Left forelimb (tissue), 1 donor: ENCODE results near the gene KCND3.

ENCODE experiments used
- DNase-seq: peaks from one replicate; pipeline ENCODE4 v3.0.0-alpha.2; 2018; ENCODE audit warnings: low spot score

KCND3 gene

GRCh38 chr1:111958075-111958474, 31.4 kb downstream of the KCND3 start:
- DNase-seq, result no peak

DNA sequence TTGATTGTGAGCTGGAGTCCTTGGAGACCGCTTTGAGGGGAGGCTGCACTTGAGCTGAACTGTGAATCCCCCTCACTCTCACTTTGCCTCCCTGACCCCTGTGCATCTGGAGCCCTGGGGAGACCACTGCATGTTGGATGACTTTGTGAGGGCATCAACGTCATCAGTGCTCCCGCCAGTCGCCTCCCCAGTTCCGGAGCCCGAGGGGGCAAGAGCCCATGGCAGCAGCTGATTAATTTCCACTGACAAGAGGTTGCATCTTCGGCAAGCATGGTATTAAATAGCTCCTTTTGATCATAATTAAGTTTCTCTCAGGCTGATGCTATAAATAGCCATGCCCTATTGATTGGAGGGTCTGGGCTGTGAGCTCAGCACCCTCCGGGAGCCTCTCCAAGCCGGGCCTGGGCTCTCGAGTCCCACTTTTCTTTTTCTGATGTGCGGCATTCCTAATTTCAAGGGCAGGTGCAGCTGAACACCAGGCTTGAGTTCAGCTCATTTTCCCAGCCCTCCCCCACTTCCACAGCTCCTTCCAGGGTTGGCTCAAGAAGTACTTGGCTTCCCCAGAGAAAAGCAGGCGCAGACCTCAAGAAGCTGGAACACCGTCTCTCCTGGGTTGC, 33.2 kb downstream of the KCND3 start:
- DNase-seq, result no peak

- DNase-seq, result no peak
Measured at GRCh38 chr1:111955755-111956154, 33.7 kb downstream of the KCND3 start.

DNA sequence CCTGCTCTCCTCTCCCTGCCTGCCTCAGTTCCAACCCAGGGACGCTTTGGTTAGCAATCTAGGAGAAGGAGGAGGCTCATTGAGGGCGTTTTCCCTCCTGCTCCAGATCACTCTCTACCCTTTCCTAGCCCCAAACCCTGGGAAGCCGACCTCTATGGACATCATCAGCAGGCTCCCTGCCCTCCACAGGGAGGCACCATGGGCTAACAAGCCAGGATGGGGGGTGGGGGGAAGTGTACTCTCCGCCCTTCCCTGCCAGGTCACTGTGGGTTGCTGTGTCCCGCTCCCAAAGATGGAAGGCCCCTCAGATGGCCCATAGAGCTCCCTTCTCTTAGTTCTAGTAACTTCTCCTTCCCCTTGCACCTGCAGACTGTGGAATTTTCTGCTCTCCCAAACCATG, 35.7 kb downstream of the KCND3 start:
- no peak for DNase-seq

DNA sequence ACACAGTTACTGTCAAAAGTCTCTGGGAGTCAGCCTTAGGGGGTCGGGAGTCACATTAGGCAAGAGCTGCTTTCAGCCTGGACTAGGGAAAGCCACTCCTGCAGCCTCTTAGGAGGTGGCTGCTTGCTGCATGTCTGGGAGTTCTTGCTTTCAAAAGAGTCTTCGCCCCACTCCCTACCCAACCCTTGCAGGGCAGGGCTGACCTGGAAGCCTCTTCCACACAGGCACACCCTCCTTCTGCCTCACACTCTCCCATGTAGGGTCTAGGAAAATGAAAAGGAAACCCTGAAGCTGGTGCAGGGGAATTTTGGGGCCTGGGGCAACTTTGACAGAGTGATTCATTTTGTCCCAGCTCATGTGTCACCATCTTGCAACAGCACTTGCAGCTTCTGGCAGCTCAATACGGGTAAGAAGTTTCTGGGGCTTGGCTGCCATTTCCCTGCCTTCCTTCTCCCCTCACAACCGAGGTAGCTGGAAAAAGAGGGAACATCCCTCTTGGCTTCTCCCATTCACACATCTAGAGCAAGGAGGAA, 37.3 kb downstream of the KCND3 start:
- DNase-seq, result no peak

GRCh38 chr1:111948209-111949171, 41.0 kb downstream of the KCND3 start:
- DNase-seq, result no peak

DNA sequence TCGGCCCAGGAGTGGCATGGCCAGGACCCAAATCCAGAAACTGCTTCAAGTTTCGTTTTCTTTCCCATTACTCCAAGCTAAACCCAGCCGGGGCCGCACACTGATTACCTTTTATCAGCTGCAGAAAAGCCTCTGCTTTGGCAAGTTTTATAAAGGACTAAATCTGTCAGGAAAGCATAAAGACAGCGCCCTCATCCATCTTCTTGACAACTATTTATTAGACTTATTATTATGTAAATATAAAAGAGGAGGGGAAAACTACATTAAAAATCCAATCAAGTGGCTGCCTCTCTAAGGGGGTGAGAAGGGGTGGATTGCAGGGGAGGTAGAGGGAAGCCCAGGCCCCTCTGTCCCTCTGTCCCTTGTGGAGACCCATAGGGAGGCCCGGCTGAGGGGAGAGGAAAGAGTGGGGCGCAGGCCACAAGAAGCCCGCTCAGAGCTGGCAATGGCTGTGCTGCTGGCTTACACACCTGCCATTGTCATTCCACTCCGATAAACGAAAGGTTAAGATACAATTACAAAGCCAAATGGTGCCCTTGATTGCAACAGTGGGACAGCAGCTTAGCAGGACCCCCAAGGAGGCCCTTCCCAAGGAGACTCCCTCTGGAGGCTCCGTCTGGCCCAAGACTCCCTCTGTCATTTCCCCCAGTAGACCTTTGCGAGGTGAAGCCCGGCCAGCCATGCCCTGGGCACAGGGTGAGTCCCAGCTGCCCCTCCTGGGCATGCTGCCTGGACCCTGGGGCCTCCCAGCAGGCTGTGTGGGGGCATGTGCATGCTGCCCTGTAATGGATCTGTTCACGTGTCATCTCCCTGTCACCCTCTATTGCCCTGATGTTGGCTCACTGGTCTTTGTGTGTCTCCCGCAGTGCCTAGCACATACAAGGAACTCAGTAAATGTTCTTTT, 45.4 kb downstream of the KCND3 start:
- DNase-seq, result no peak

- no peak for DNase-seq
Measured at GRCh38 chr1:111943066-111943465, 46.4 kb downstream of the KCND3 start.

- no peak for DNase-seq
Measured at GRCh38 chr1:111938536-111938935, 50.9 kb downstream of the KCND3 start.

DNA sequence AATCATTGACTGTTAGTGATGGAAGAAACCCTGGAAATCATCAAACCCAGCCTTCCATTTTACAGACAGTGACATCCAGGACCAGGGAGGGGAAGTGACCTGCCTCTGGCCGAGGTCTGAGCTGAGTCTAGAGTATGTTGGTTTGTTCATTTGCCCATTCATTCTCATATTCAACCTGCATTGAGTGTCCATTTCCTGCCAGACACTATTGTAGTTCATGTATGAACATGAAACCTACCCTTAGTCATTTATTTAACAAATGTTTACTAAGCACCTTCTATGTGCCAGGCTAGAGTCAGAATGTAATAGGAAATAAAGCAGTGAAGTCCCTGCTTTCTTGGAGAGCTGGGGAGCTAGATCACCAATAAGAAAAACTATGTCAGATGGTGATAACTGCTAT, 51.3 kb downstream of the KCND3 start:
- no peak for DNase-seq

DNA sequence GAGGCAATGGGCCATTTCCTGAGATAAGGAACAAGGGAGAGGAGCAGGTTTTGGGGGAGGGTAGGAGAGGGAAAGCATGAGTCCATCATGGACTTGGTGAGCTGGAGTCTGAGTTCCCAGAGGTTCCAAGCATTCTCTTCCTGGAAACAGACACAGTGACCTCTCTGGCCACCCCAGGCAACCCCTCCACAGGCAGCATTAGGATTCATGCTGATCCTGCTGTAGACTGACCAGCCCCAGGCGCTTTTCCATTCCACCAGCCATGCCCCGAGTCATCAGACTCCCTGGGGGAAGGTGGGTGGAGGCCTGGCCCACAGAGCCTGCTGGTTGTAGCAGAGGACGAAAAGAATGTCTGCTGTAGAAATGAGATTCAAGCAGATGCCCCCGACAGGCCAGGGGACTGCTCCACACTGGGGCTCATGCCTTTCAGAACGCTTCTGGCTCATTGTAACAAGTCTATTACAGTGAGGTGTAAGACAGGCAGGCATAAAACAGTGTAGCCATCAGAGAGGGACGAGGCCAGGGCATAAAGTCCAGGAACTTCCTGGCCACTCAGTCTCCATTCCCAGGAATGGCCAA, 52.2 kb downstream of the KCND3 start:
- no peak for DNase-seq

DNA sequence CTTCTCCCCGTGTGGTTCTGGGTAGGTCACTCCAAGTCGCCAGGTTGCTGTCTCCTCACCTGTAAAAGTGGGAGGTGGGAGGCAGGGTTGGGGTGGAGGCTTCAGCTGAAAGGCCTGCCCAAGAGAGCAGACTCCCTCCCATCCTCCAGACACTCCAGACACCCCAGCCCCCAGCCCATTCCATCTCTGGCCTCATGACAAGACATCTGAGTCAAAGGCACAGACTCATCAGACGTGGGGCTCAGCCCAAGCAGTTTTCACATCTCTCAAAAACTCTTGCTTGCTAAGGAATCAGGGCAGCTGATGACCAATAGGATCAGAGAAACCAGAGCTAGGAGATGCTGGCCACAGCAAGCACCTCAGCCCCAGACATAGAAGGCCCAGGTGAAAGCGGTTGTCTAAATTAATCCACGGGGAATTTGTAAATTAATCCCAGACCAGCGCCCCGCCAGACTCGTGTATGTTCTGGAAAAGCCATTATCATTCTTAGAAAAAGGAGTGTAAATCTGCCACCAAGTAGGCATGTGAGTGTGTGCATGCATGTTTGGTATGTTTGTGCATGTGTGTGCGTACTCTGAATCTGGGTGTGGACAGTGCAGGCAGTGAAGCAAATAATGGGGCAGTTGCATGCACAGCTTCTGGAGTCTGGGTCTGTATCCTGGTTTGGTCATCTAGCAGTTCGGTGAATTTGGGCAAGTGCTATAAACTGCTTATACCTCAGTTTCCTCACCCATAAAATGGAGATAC, 55.2 kb downstream of the KCND3 start:
- DNase-seq, result no peak

DNA sequence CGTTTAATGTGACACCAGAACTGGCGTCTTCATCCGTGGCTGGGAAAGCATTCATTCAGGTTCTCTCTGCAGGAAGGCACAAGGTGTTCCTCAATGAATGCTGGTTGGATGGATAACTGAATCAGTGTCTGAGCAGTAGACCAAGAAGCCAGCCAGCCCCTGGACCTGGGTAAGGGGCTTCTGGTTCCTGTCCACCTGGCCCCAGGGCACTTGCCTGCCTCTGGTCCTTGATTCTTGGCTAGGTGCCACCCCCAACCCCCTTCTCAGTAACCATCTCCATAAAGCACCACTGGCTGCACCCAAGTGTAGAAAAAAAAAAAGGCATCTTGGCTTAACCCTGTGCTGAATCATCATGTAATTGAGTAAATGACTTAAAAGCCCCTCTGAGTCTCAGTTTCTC, 59.1 kb downstream of the KCND3 start:
- DNase-seq, result no peak

DNA sequence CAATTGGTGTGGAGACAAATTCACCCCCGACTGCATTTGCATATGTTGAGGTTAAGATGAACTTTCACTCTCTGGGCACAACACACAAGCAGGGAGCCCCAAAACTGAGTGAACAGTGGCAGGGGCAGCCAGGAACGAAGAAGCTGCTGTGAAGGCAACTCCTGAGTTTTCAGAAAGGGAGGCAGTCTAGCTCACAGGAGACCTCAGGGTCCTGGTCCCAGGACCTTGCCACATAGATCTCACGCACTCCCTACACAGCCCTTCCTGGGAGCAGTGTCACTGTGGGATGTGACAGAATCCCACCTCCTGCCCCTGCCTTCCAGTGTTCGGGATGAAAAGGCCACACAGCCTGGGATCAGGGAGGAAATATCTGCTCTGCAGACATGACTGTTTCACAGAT, 60.9 kb downstream of the KCND3 start:
- DNase-seq, result no peak

- DNase-seq, result no peak
Measured at GRCh38 chr1:111927652-111928051, 61.8 kb downstream of the KCND3 start.

- no peak for DNase-seq
Measured at GRCh38 chr1:111924786-111925185, 64.7 kb downstream of the KCND3 start.

DNA sequence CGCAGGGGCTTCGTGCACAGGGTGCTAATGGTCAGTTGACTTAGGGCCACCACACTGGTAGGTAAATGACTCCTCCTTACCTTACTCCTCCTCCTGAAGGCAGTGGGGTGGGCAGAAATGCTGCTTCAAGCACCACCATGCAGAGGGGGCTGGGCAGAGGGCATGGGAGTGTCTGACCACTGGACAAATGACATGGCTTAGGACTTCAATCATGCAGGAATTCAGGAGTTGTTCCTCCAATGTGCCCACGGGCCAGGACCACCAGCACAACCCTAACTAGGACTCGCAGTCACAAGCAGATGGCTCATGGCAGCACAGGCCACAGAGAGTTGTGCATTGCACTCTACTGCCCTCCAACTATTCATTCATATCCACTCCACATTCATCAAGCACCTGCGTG, 65.7 kb downstream of the KCND3 start:
- DNase-seq, result no peak

DNA sequence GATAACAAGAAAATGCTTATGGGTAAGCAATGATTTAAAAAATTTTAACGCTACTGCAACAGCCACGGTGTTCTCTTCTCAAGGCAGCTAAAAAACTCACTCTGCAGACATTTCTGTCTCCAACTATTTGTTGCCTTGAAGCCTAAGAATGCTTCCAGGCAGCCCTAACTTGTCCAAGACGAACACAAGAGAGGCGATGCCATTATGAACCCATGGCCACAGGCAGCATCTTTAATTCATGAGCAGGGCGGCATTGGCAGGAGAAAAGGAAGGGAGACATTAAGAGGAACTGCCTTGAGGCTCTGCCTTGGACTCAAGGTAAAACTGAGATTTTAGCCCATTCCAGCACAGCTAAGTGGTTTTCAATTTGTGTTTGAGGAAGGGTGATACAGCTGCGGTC, 67.5 kb downstream of the KCND3 start:
- DNase-seq, result no peak

DNA sequence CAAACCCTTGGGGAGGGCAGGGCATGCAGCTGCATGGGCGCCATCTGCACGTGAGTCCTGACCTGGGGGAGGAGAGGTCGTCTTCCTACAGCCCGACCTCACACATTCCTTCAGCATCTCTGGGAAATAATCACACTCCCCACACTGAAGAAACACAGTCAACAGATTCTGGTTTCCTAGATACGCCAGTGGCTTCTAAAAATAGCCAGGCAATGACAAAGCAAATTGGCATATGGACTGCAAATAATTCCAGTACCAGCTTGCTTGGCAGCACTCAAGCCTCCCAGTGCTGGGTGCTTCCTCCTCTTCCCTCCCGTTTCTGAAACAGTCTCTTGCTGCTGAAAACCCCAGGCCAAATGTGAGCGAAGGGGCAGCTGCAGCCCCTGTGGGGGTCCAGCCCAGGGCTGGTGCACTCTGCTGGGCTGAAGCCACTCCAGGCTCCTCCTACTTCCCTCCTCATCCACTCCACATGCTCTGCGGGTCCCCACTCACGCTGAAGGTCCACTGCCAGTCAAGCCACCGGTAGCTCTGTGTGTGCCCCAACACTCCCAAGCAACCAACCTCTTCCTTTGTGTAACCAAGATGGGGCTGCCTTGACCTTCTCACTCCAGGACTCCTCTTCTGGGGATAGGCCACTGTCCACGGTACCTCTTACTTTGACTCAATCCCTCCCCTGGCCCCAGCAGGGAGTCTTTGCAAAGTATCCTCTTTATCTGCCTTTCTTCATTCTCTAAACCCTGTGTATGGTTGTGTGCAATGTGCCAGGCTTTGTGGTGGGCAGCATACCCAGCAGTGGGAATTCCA, 69.0 kb downstream of the KCND3 start:
- DNase-seq, result no peak
